ENCODE data around the gene COMMD8. TPM values are rescaled to one million over a fixed set of nuclear protein-coding genes. Genes with fewer than 3 reads are reported as not detected.

The COMMD8 gene
- polyA plus RNA-seq, 1 donor (not counting 4 experiments of a cell fraction or from before 2014, with no cell fraction given): 38.6 TPM

DNA sequence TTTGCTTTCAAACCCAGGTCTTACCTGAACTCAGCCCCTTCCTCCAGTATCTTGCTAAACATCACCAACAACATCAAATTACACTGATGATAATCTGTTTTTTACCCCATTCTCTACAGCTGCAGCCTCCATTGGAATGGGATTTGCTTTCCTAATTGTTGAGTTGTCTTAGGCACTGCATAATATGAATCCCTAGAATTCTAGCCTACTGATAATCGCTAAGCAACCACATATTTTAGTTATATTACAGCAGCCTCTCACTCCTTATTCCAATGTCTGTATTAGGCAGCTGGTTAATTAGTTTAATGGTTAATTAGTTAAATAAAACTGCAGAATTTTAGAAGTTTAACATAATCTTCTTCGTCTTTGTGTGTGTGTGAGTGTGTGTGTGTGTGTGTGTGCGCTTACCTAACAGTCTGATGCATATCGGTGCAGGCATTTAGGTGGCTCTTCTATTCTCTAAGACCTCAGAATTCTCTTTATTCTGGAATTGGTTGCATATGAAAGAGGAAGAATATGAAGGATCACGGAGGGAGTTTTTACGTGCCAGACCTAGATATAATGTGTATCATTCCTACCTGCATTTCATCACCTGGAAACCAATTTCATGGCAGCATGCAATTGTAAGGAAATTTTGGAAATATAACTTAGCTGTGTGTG lies 5.3 kb upstream of the COMMD8 start:
- FAIRE-seq (no peak), DNase-seq (ENCODE audit: low read depth, low spot score) (no peak)
- H3K9me1 ChIP-seq (ENCODE audit: control insufficient read depth, extremely low read depth, insufficient read depth, low read length): no peaks in the 10 kb centered on the region
- H3K36me3 ChIP-seq (ENCODE audit: control insufficient read depth in 2 of 2, extremely low read depth in 1 of 2, insufficient read depth in 2 of 2, low read length in 2 of 2): no peaks in the 10 kb centered on the region
- no peak overlapping the region for H2AFZ ChIP-seq (ENCODE audit: control insufficient read depth, low read length)
- H4K20me1 ChIP-seq (ENCODE audit: control insufficient read depth, extremely low read depth, insufficient read depth, low read length): no peaks in the 10 kb centered on the region
- H3K4me2 ChIP-seq (ENCODE audit: control insufficient read depth, extremely low read depth, insufficient read depth, low read depth, low read length): no peak overlapping the region
- no peaks in the 10 kb centered on the region for H3K9me3 ChIP-seq (ENCODE audit: control insufficient read depth, low read depth, low read length)
- dilution Hi-C loops (cut with MboI; ENCODE audit: extremely low pct_ligation_motif_present, low sequenced_read_pairs): no loop called here
- TF ChIP-seq CTCF (optimal IDR thresholded peaks at IDR 0.05 in 1 of 3, IDR thresholded peaks at IDR 0.05 in 1 of 3, conservative IDR thresholded peaks at IDR 0.05 in 1 of 3; ENCODE audit: extremely low read depth in 1 of 3, insufficient read depth in 2 of 3, low read length in 3 of 3): no peak
- no peak for TF ChIP-seq EZH2 (IDR thresholded peaks at IDR 0.05; ENCODE audit: low read length)
- H3K27me3 ChIP-seq (ENCODE audit: control insufficient read depth, extremely low read depth, insufficient read depth, low read length): no peaks in the 10 kb centered on the region
- no peak overlapping the region for H3K27ac ChIP-seq (ENCODE audit: control insufficient read depth, insufficient read depth, low read length)
- no peak overlapping the region for H3K4me3 ChIP-seq (ENCODE audit: control insufficient read depth in 2 of 3, extremely low read depth in 1 of 3, insufficient read depth in 2 of 3, low read depth in 1 of 3, low read length in 3 of 3)
- H3K9ac ChIP-seq (ENCODE audit: control insufficient read depth, extremely low read depth, insufficient read depth, low read length): no peak overlapping the region
- H3K79me2 ChIP-seq (ENCODE audit: control insufficient read depth, insufficient read depth, low read length): no peaks in the 10 kb centered on the region
- H3K4me1 ChIP-seq (ENCODE audit: control insufficient read depth, extremely low read depth, insufficient read depth, low read length): peaks cover 16% of the 10 kb centered on the region

GRCh38 chr4:47466056-47466785 lies 2.7 kb upstream of the COMMD8 start:
- no peak overlapping the region for H3K4me2 ChIP-seq (ENCODE audit: control insufficient read depth, extremely low read depth, insufficient read depth, low read depth, low read length)
- H4K20me1 ChIP-seq (ENCODE audit: control insufficient read depth, extremely low read depth, insufficient read depth, low read length): no peaks in the 10 kb centered on the region
- no peak for FAIRE-seq
- H3K4me1 ChIP-seq (ENCODE audit: control insufficient read depth, extremely low read depth, insufficient read depth, low read length): peaks cover 23% of the 10 kb centered on the region
- no peak overlapping the region for H3K9ac ChIP-seq (ENCODE audit: control insufficient read depth, extremely low read depth, insufficient read depth, low read length)
- H3K9me3 ChIP-seq (ENCODE audit: control insufficient read depth, low read depth, low read length): no peaks in the 10 kb centered on the region
- no peaks in the 10 kb centered on the region for H3K36me3 ChIP-seq (ENCODE audit: control insufficient read depth in 2 of 2, extremely low read depth in 1 of 2, insufficient read depth in 2 of 2, low read length in 2 of 2)
- dilution Hi-C loops (cut with MboI; ENCODE audit: extremely low pct_ligation_motif_present, low sequenced_read_pairs): no loop called here
- TF ChIP-seq CTCF (optimal IDR thresholded peaks at IDR 0.05 in 1 of 3, IDR thresholded peaks at IDR 0.05 in 1 of 3, conservative IDR thresholded peaks at IDR 0.05 in 1 of 3; ENCODE audit: extremely low read depth in 1 of 3, insufficient read depth in 2 of 3, low read length in 3 of 3): no peak
- no peak for TF ChIP-seq EZH2 (IDR thresholded peaks at IDR 0.05; ENCODE audit: low read length)
- no peak for DNase-seq (ENCODE audit: low read depth, low spot score)
- H3K27ac ChIP-seq (ENCODE audit: control insufficient read depth, insufficient read depth, low read length): no peak overlapping the region
- no peaks in the 10 kb centered on the region for H3K9me1 ChIP-seq (ENCODE audit: control insufficient read depth, extremely low read depth, insufficient read depth, low read length)
- H3K4me3 ChIP-seq (ENCODE audit: control insufficient read depth in 2 of 3, extremely low read depth in 1 of 3, insufficient read depth in 2 of 3, low read depth in 1 of 3, low read length in 3 of 3): no peak overlapping the region
- no peaks in the 10 kb centered on the region for H3K27me3 ChIP-seq (ENCODE audit: control insufficient read depth, extremely low read depth, insufficient read depth, low read length)
- no peak overlapping the region for H2AFZ ChIP-seq (ENCODE audit: control insufficient read depth, low read length)
- H3K79me2 ChIP-seq (ENCODE audit: control insufficient read depth, insufficient read depth, low read length): peaks cover 4% of the 10 kb centered on the region

All from keratinocyte (primary cell).